GM23338 (cell line): Measurements from ENCODE around the gene ADAMTS18. TPM values are rescaled to one million over a fixed set of nuclear protein-coding genes. Genes with fewer than 3 reads are reported as not detected.

Source experiments
- ATAC-seq: fragments of 200-7000 bp; cut with Tn5 transposase; 3 replicates; pipeline ENCODE4 v1.9.1; 2020
- DNase-seq: peaks from one replicate; pipeline ENCODE4 v3.0.0-alpha.2; 2015; ENCODE audit warnings: low spot score
- H2AFZ ChIP-seq: fragments of 200-600 bp; sonication (generic); 2 replicates; pipeline ENCODE4 v1.8.0; 2016; ENCODE audit warnings: antibody characterized with exemption, mild to moderate bottlenecking, moderate library complexity
- H3F3A ChIP-seq: fragments of 200-600 bp; sonication (generic); replicated peaks from 2 replicates; pipeline ENCODE4 v1.8.0; 2017; ENCODE audit warnings: antibody characterized with exemption, mixed run types, low read depth
- H3K27ac ChIP-seq: fragments of 200-600 bp; sonication (generic); 2 replicates; pipeline ENCODE4 v1.6.1; 2016; ENCODE audit warnings: low read depth
- H3K27me3 ChIP-seq: fragments of 200-600 bp; sonication (generic); 2 replicates; pipeline ENCODE4 v1.8.0; 2016; ENCODE audit warnings: mild to moderate bottlenecking, mixed run types, moderate library complexity; ENCODE audit not compliant: insufficient read depth
- H3K36me3 ChIP-seq: fragments of 200-600 bp; sonication (generic); 2 replicates; pipeline ENCODE4 v1.8.0; 2016; ENCODE audit warnings: mild to moderate bottlenecking; ENCODE audit not compliant: insufficient read depth
- H3K4me1 ChIP-seq: fragments of 200-600 bp; sonication (generic); 2 replicates; pipeline ENCODE4 v1.8.0; 2016; ENCODE audit warnings: mild to moderate bottlenecking, moderate library complexity; ENCODE audit not compliant: insufficient read depth
- H3K4me2 ChIP-seq: fragments of 200-600 bp; sonication (generic); 2 replicates; pipeline ENCODE4 v1.7.1; 2017; ENCODE audit warnings: mixed run types
- H3K4me3 ChIP-seq: fragments of 200-600 bp; sonication (generic); 2 replicates; pipeline ENCODE4 v1.6.1; 2016; ENCODE audit warnings: mixed run types
- H3K79me2 ChIP-seq: fragments of 200-600 bp; sonication (generic); replicated peaks from 2 replicates; pipeline ENCODE4 v1.8.0; 2017; ENCODE audit warnings: mild to moderate bottlenecking; ENCODE audit not compliant: insufficient read depth
- H3K9me2 ChIP-seq: fragments of 200-600 bp; sonication (generic); 2 replicates; pipeline ENCODE4 v1.8.0; 2017; ENCODE audit not compliant: insufficient read depth
- H4K20me1 ChIP-seq: fragments of 200-600 bp; sonication (generic); replicated peaks from 2 replicates; pipeline ENCODE4 v1.8.0; 2017; ENCODE audit warnings: mild to moderate bottlenecking; ENCODE audit not compliant: insufficient read depth
- H3K27ac Mint-ChIP-seq: 2 replicates; pipeline ENCODE4 v1.8.0; 2020; ENCODE audit warnings: inconsistent platforms, mild to moderate bottlenecking, moderate library complexity, mixed read lengths
- H3K27me3 Mint-ChIP-seq: 3 replicates; pipeline ENCODE4 v1.8.0; 2022; ENCODE audit warnings: low read depth, mild to moderate bottlenecking, moderate library complexity, mixed read lengths, inconsistent platforms; ENCODE audit not compliant: insufficient read depth, poor library complexity
- H3K36me3 Mint-ChIP-seq: 3 replicates; pipeline ENCODE4 v1.8.0; 2021; ENCODE audit warnings: low read depth, mild to moderate bottlenecking, inconsistent platforms, moderate library complexity, mixed read lengths
- H3K4me1 Mint-ChIP-seq: 3 replicates; pipeline ENCODE4 v1.8.0; 2020; ENCODE audit warnings: mild to moderate bottlenecking, inconsistent platforms, mixed read lengths
- H3K4me3 Mint-ChIP-seq: 3 replicates; pipeline ENCODE4 v1.8.0; 2021; ENCODE audit warnings: moderate library complexity, mild to moderate bottlenecking, inconsistent platforms, mixed read lengths
- H3K9me3 Mint-ChIP-seq: 3 replicates; pipeline ENCODE4 v1.8.0; 2020; ENCODE audit warnings: moderate library complexity, mild to moderate bottlenecking, inconsistent platforms, mixed read lengths
- EZH2phosphoT487 ChIP-seq: fragments of 200-600 bp; sonication (generic); IDR thresholded peaks from one replicate; pipeline ENCODE4 v1.8.1; 2018; ENCODE audit warnings: antibody characterized with exemption; ENCODE audit not compliant: unreplicated experiment
- JUNB ChIP-seq: IDR thresholded peaks from one replicate; pipeline ENCODE4 v1.6.1; 2016; ENCODE audit warnings: antibody characterized with exemption; ENCODE audit not compliant: unreplicated experiment
- POLR2AphosphoS5 ChIP-seq: IDR thresholded peaks from 2 replicates; pipeline ENCODE4 v1.6.1; 2016; ENCODE audit warnings: antibody characterized with exemption, low read depth
- STAT1 ChIP-seq: IDR thresholded peaks from one replicate; pipeline ENCODE4 v1.6.1; 2016; ENCODE audit warnings: antibody characterized with exemption; ENCODE audit not compliant: unreplicated experiment
- ZNF331 ChIP-seq: fragments of 250-450 bp; sonication (Bioruptor Pico); IDR thresholded peaks from 2 replicates; pipeline ENCODE4 v1.5.0; 2020; ENCODE audit warnings: low read depth, mild to moderate bottlenecking, moderate library complexity
- ZNF462 ChIP-seq: fragments of 250-450 bp; sonication (Bioruptor Pico); IDR thresholded peaks from 2 replicates; pipeline ENCODE4 v1.5.0; 2020; ENCODE audit warnings: mild to moderate bottlenecking, moderate library complexity
- polyA plus RNA-seq: library from polyadenylated mRNA; unstranded; fragments of >200 nt; fragmentation: Nextera tagmentation; extraction: Ambion mirVana; gene quantifications from 2 replicates; pipeline ENCODE4 v1.2.1, GENCODE V29; 2016
- total RNA-seq: library from RNA; depleted of rRNA; stranded (reverse); fragments of >200 nt; shearing (Covaris generic); gene quantifications from 2 replicates; pipeline ENCODE4 v1.2.3, GENCODE V29; 2014

Gene ADAMTS18
- total and polyA plus RNA-seq, 2 experiments from 2014 or later, result 0.15 to 0.90 TPM

GRCh38 chr16:77290451-77291115 lies 144.3 kb downstream of the ADAMTS18 start:
- Mint-ChIP-seq H3K27ac (no peak overlapping the region), H3K27me3 (no peaks in the 10 kb centered on the region), H3K4me1 (peaks cover 3% of the 10 kb centered on the region; the same call in 2 of the 3 replicates), H3K4me3 (no peak overlapping the region), H3K36me3 (no peaks in the 10 kb centered on the region), H3K9me3 (no peaks in the 10 kb centered on the region)
- Histone ChIP-seq H2AFZ (0 out of 2 replicates have a peak overlapping the region, but pooled peaks have one; percentile 43), H3K27me3 (no peaks in the 10 kb centered on the region), H3K9me2 (no peaks in the 10 kb centered on the region), H3K4me2 (no peak overlapping the region), H3K4me3 (no peak overlapping the region), H4K20me1 (no peaks in the 10 kb centered on the region), H3K79me2 (no peaks in the 10 kb centered on the region), H3K4me1 (no peaks in the 10 kb centered on the region), H3K27ac (no peak overlapping the region), H3K36me3 (no peaks in the 10 kb centered on the region), H3F3A (no peaks in the 10 kb centered on the region)
- DNase-seq (peak; percentile 19), ATAC-seq (no peak)
- TF ChIP-seq ZNF331 (CRISPR knock-in tag) (no peak), EZH2phosphoT487 (no peak), JUNB (no peak), ZNF462 (CRISPR knock-in tag) (no peak), STAT1 (no peak), POLR2AphosphoS5 (no peak)
